HepG2 (cell line): ENCODE results near the gene CYP26A1. TPM values are rescaled to one million over a fixed set of nuclear protein-coding genes. Genes with fewer than 3 reads are reported as not detected.

Experiments used
- E2F2 ChIP-seq: sonication (generic); formaldehyde crosslinking; IDR thresholded peaks from 2 replicates; pipeline ENCODE4 v1.4.0; 2020; ENCODE audit warnings: missing genetic modification reagents, borderline replicate concordance
- FOXO4 ChIP-seq: sonication (generic); formaldehyde crosslinking; conservative IDR thresholded peaks from 2 replicates; pipeline ENCODE4 v1.8.1; 2023; ENCODE audit warnings: missing genetic modification reagents
- FOXP1 ChIP-seq, 2 experiments: fragments of 450-650 bp in 1 of 2; IDR thresholded peaks; 2 replicates each; pipeline ENCODE4 v1.6.1; 2017 to 2018; ENCODE audit warnings: antibody characterized with exemption in 1 of 2
- GATAD2A ChIP-seq: IDR thresholded peaks from 2 replicates; pipeline ENCODE4 v1.6.1; 2016
- HMG20B ChIP-seq: conservative IDR thresholded peaks from 2 replicates; pipeline ENCODE4 v1.6.1; 2016; ENCODE audit warnings: missing genetic modification reagents, missing compliant biosample characterization
- HNRNPL ChIP-seq: fragments of 200-400 bp; formaldehyde crosslinking; IDR thresholded peaks from 2 replicates; pipeline ENCODE4 v1.6.1; 2017; ENCODE audit warnings: mild to moderate bottlenecking, low read depth, low read length
- LCORL ChIP-seq, 2 experiments: fragments of 450-650 bp in 1 of 2; sonication (generic) in 1 of 2; formaldehyde crosslinking in 1 of 2; IDR thresholded peaks; 2 replicates each; pipeline versions ENCODE4 v1.5.0 to v1.6.1; 2017 to 2020; ENCODE audit warnings: antibody characterized with exemption in 1 of 2, missing genetic modification reagents in 1 of 2
- MBD4 ChIP-seq: IDR thresholded peaks from 2 replicates; pipeline ENCODE4 v1.6.1; 2012; ENCODE audit warnings: low read length, inconsistent platforms, borderline replicate concordance
- NFIB ChIP-seq: sonication (generic); formaldehyde crosslinking; IDR thresholded peaks from 2 replicates; pipeline ENCODE4 v1.9.0; 2021; ENCODE audit warnings: missing genetic modification reagents, mild to moderate bottlenecking, borderline replicate concordance
- PHB2 ChIP-seq: fragments of 450-650 bp; IDR thresholded peaks from 2 replicates; pipeline ENCODE4 v1.6.1; 2018; ENCODE audit not compliant: partially characterized antibody
- RXRA ChIP-seq: sonication (generic); formaldehyde crosslinking; IDR thresholded peaks from 2 replicates; pipeline ENCODE4 v1.5.1; 2020; ENCODE audit warnings: missing genetic modification reagents
- SAP130 ChIP-seq: IDR thresholded peaks from 2 replicates; pipeline ENCODE4 v1.6.1; 2016; ENCODE audit warnings: low read depth
- SKI ChIP-seq: fragments of 450-650 bp; IDR thresholded peaks from one replicate; pipeline ENCODE4 v1.6.1; 2018; ENCODE audit warnings: mild to moderate bottlenecking; ENCODE audit not compliant: partially characterized antibody
- ZFP36L2 ChIP-seq: sonication (generic); formaldehyde crosslinking; IDR thresholded peaks from 2 replicates; pipeline ENCODE4 v1.4.0; 2020; ENCODE audit warnings: missing genetic modification reagents
- ZFP41 ChIP-seq: sonication (generic); formaldehyde crosslinking; IDR thresholded peaks from 2 replicates; pipeline ENCODE4 v1.4.0; 2020; ENCODE audit warnings: mild to moderate bottlenecking, missing genetic modification reagents, borderline replicate concordance
- ZGPAT ChIP-seq: IDR thresholded peaks from 2 replicates; pipeline ENCODE4 v1.6.1; 2016; ENCODE audit warnings: mild to moderate bottlenecking
- ZNF180 ChIP-seq: sonication (generic); formaldehyde crosslinking; IDR thresholded peaks from 2 replicates; pipeline ENCODE4 v1.4.0; 2020; ENCODE audit warnings: low read depth, missing genetic modification reagents, borderline replicate concordance
- ZNF264 ChIP-seq: sonication (generic); formaldehyde crosslinking; IDR thresholded peaks from 2 replicates; pipeline ENCODE4 v1.4.0; 2020; ENCODE audit warnings: missing genetic modification reagents
- ZNF556 ChIP-seq: sonication (generic); formaldehyde crosslinking; IDR thresholded peaks from 2 replicates; pipeline ENCODE4 v1.4.0; 2020; ENCODE audit warnings: mild to moderate bottlenecking, missing genetic modification reagents, borderline replicate concordance
- ZNF589 ChIP-seq: sonication (generic); formaldehyde crosslinking; conservative IDR thresholded peaks from 2 replicates; pipeline ENCODE4 v1.8.0; 2022; ENCODE audit warnings: mild to moderate bottlenecking, moderate library complexity, missing genetic modification reagents
- ZNF670 ChIP-seq: sonication (generic); formaldehyde crosslinking; IDR thresholded peaks from 2 replicates; pipeline ENCODE4 v1.8.0; 2022; ENCODE audit warnings: mild to moderate bottlenecking, missing genetic modification reagents, borderline replicate concordance
- ZNF773 ChIP-seq: sonication (generic); formaldehyde crosslinking; IDR thresholded peaks from 2 replicates; pipeline ENCODE4 v1.4.0; 2020; ENCODE audit warnings: missing genetic modification reagents, borderline replicate concordance
- polyA plus RNA-seq, 8 experiments: library from polyadenylated mRNA; depleted of rRNA in 3 of 8; stranded (reverse) in 7 of 8; unstranded in 1 of 8; fragments of >200 nt; fragmentation: Illumina TruSeq in 4 of 8; extraction: Trizol in 4 of 8; gene quantifications; 2 replicates each; pipeline versions ENCODE4 v1.2.1 to v1.2.3, GENCODE V29; 2011 to 2016; ENCODE audit warnings: low read depth in 4 of 8, missing spikeins in 1 of 8, mixed read lengths in 1 of 8; ENCODE audit not compliant: insufficient read depth in 1 of 8
- total RNA-seq, 5 experiments: library from RNA; depleted of rRNA; stranded (reverse); fragments of >200 nt; fragmentation: Illumina TruSeq; extraction: Trizol; gene quantifications; 2 replicates each; pipeline ENCODE4 v1.2.3, GENCODE V29; 2016; ENCODE audit warnings: low read depth in 1 of 5
- TF ChIP-seq, protein P1 (sequence below): sonication (generic); formaldehyde crosslinking; IDR thresholded peaks from 2 replicates; pipeline ENCODE4 v1.4.0; 2020; ENCODE audit warnings: mild to moderate bottlenecking, missing genetic modification reagents
- TF ChIP-seq, protein P2 (sequence below): sonication (generic); formaldehyde crosslinking; IDR thresholded peaks from 2 replicates; pipeline ENCODE4 v1.4.0; 2020; ENCODE audit warnings: missing genetic modification reagents; ENCODE audit errors: not compliant biosample characterization

CYP26A1 gene
- total and polyA plus RNA-seq, 2 of the 13 experiments (the other 11 are each of a cell fraction or from before 2014, with no cell fraction given): 0.15 TPM; not detected in 1

DNA sequence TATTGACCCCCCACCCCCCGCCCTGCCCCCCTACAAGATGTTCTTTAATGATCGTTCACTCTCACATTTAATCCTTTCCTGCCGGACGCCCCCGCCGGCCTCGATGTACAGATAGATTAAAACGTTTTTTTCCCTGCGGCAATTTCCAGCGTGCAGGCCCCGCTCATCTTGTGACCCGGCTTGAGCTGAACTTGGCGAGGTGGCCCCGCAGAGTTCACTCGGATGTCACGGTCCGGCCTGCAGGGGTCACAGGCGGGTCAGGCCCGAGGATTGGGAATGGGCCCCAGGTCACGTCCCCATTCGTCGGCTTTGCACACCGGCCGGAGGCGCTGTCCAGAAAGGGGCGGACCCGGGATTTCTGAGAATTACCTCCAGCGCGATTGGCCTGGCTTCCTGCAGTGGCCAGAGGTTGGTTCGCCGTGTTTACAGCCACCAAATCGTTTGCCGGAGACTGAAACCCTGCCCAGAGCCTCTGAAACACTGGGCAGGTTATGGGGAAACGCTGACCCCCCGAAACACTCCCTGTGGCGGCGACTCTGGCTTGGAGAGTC, 1.9 kb upstream of the CYP26A1 start (continued):
- TF ChIP-seq E2F2 (CRISPR knock-in tag) (0 out of 2 replicates have a peak, but pooled peaks have one; percentile 22), NFIB (no peak), SAP130 (peak; percentile 83), ZNF589 (CRISPR knock-in tag) (no peak), ZNF264 (CRISPR knock-in tag) (no peak), ZGPAT (0 out of 2 replicates have a peak, but pooled peaks have one; percentile 45), MBD4 (no peak), ZNF180 (CRISPR knock-in tag) (no peak), ZNF556 (CRISPR knock-in tag) (no peak; the same call in 1 of the 2 replicates), SKI (peak; percentile 90), HNRNPL (no peak), RXRA (CRISPR knock-in tag) (peak; percentile 100), FOXO4 (CRISPR knock-in tag) (no peak), HMG20B (CRISPR knock-in tag) (no peak), ZFP36L2 (CRISPR knock-in tag) (no peak), FOXP1 (IDR thresholded peaks at IDR 0.05) (no peak), FOXP1 (CRISPR knock-in tag; IDR thresholded peaks at IDR 0.05) (peak; percentile 31; the same call in 1 of the 2 replicates), PHB2 (no peak), ZFP41 (CRISPR knock-in tag) (no peak), ZNF773 (no peak), LCORL (IDR thresholded peaks at IDR 0.05) (no peak), LCORL (CRISPR knock-in tag; IDR thresholded peaks at IDR 0.05) (peak; percentile 94), ZNF670 (CRISPR knock-in tag) (no peak), GATAD2A (CRISPR knock-in tag) (no peak)
- TF ChIP-seq, protein P1, sequence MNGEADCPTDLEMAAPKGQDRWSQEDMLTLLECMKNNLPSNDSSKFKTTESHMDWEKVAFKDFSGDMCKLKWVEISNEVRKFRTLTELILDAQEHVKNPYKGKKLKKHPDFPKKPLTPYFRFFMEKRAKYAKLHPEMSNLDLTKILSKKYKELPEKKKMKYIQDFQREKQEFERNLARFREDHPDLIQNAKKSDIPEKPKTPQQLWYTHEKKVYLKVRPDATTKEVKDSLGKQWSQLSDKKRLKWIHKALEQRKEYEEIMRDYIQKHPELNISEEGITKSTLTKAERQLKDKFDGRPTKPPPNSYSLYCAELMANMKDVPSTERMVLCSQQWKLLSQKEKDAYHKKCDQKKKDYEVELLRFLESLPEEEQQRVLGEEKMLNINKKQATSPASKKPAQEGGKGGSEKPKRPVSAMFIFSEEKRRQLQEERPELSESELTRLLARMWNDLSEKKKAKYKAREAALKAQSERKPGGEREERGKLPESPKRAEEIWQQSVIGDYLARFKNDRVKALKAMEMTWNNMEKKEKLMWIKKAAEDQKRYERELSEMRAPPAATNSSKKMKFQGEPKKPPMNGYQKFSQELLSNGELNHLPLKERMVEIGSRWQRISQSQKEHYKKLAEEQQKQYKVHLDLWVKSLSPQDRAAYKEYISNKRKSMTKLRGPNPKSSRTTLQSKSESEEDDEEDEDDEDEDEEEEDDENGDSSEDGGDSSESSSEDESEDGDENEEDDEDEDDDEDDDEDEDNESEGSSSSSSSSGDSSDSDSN (CRISPR knock-in tag): peak; percentile 53
- TF ChIP-seq, protein P2, sequence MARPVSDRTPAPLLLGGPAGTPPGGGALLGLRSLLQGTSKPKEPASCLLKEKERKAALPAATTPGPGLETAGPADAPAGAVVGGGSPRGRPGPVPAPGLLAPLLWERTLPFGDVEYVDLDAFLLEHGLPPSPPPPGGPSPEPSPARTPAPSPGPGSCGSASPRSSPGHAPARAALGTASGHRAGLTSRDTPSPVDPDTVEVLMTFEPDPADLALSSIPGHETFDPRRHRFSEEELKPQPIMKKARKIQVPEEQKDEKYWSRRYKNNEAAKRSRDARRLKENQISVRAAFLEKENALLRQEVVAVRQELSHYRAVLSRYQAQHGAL (CRISPR knock-in tag): no peak
